B cell (primary cell): ENCODE data around the gene HRC. TPM values are rescaled to one million over a fixed set of nuclear protein-coding genes. Genes with fewer than 3 reads are reported as not detected.
"Not testable (repeated sequence)": the region's sequence is repeated elsewhere in the genome, so short reads cannot be mapped to it uniquely, and the experiment has no call there.

Experiments
- ATAC-seq: fragments of 200-7000 bp; cut with Tn5 transposase; one replicate; pipeline ENCODE4 v1.10.0; 2021; ENCODE audit warnings: low read depth, mild to moderate bottlenecking, moderate number of reproducible peaks, moderate library complexity
- CTCF ChIA-PET: fragments of 350-600 bp; sonication (Branson Sonifier 250); formaldehyde crosslinking; loops from one replicate; lab custom pipeline; 2021; ENCODE audit warnings: antibody characterized with exemption, inconsistent platforms; lab: Charles Lee
- POLR2A ChIA-PET: fragments of 350-600 bp; sonication (Branson Sonifier 250); formaldehyde crosslinking; loops from one replicate; lab custom pipeline; 2021; ENCODE audit warnings: antibody characterized with exemption; lab: Charles Lee
- DNase-seq: peaks from one replicate; pipeline ENCODE4 v3.0.0; 2013
- H2AFZ ChIP-seq: 2 replicates; pipeline ENCODE4 v1.6.1; 2012; ENCODE audit warnings: mild to moderate bottlenecking, low read depth, low read length; ENCODE audit not compliant: insufficient read depth, poor library complexity, severe bottlenecking
- H3K27ac ChIP-seq, 2 donors: 1 replicate in 1 of 2; 2 replicates in 1 of 2; pipeline ENCODE4 v1.5.1; 2012 to 2013; ENCODE audit warnings: low read length in 2 of 2, mild to moderate bottlenecking in 2 of 2, moderate library complexity in 1 of 2
- H3K27me3 ChIP-seq, 4 experiments: fragments of 200-600 bp in 1 of 4; sonication (generic) in 1 of 4; replicated peaks in 1 of 4; 1 replicate in 2 of 4; 2 replicates in 2 of 4; pipeline versions ENCODE4 v1.6.1 to v1.7.0; 2013 to 2016; ENCODE audit warnings: low read length in 3 of 4, mild to moderate bottlenecking in 2 of 4, mixed read lengths in 1 of 4, moderate library complexity in 1 of 4; ENCODE audit not compliant: insufficient read depth in 4 of 4, control insufficient read depth in 3 of 4; ENCODE audit errors: control extremely low read depth in 1 of 4
- H3K36me3 ChIP-seq, 2 experiments: replicated peaks in 1 of 2; 1 replicate in 1 of 2; 2 replicates in 1 of 2; pipeline versions ENCODE4 v1.6.1 to v1.7.1; 2013; ENCODE audit warnings: low read length in 1 of 2; ENCODE audit not compliant: insufficient read depth in 2 of 2, control insufficient read depth in 1 of 2; ENCODE audit errors: control extremely low read depth in 1 of 2, extremely low read depth in 1 of 2
- H3K4me1 ChIP-seq, 2 donors: fragments of 200-600 bp in 1 of 2; sonication (generic) in 1 of 2; 1 replicate in 1 of 2; 2 replicates in 1 of 2; pipeline versions ENCODE4 v1.5.1 to v1.6.1; 2013 to 2017; ENCODE audit warnings: low read length in 2 of 2; ENCODE audit not compliant: control insufficient read depth in 2 of 2, insufficient read depth in 2 of 2
- H3K4me2 ChIP-seq: replicated peaks from 2 replicates; pipeline ENCODE3; 2012; ENCODE audit warnings: mild to moderate bottlenecking, low read depth, low read length; ENCODE audit not compliant: poor library complexity, severe bottlenecking
- H3K4me3 ChIP-seq, 5 experiments: fragments of 200-600 bp in 1 of 5; sonication (generic) in 1 of 5; 1 replicate in 3 of 5; 2 replicates in 2 of 5; pipeline versions ENCODE4 v1.5.1 to v1.7.0; 2011 to 2016; ENCODE audit warnings: low read length in 4 of 5, mild to moderate bottlenecking in 4 of 5, low read depth in 2 of 5, control low read depth in 1 of 5, moderate library complexity in 1 of 5; ENCODE audit not compliant: insufficient read depth in 1 of 5; ENCODE audit errors: control extremely low read depth in 1 of 5, extremely low read depth in 1 of 5
- H3K79me2 ChIP-seq: fragments of 200-600 bp; sonication (generic); one replicate; pipeline ENCODE4 v1.6.0; 2016; ENCODE audit warnings: low read length; ENCODE audit not compliant: control insufficient read depth, insufficient read depth
- H3K9ac ChIP-seq: fragments of 200-600 bp; sonication (generic); 2 replicates; pipeline ENCODE4 v1.6.1; 2017; ENCODE audit warnings: mild to moderate bottlenecking, low read length, moderate library complexity
- H3K9me3 ChIP-seq, 3 donors: one replicate each; pipeline versions ENCODE4 v1.6.1 to v1.7.1; 2013; ENCODE audit warnings: low read length in 2 of 3; ENCODE audit not compliant: control insufficient read depth in 2 of 3, insufficient read depth in 1 of 3; ENCODE audit errors: control extremely low read depth in 1 of 3
- H4K20me1 ChIP-seq: 2 replicates; pipeline ENCODE4 v1.6.0; 2012; ENCODE audit warnings: mild to moderate bottlenecking, low read length; ENCODE audit not compliant: insufficient read depth, control insufficient read depth, poor library complexity, severe bottlenecking
- H3K27ac Mint-ChIP-seq: one replicate; pipeline ENCODE4 v1.8.0; 2021; ENCODE audit warnings: mixed read lengths
- H3K27me3 Mint-ChIP-seq: one replicate; pipeline ENCODE4 v1.8.0; 2021; ENCODE audit warnings: mixed read lengths
- H3K4me1 Mint-ChIP-seq: one replicate; pipeline ENCODE4 v1.8.0; 2021; ENCODE audit warnings: mixed read lengths
- H3K4me3 Mint-ChIP-seq: one replicate; pipeline ENCODE4 v1.8.0; 2021; ENCODE audit warnings: mixed read lengths
- H3K9me3 Mint-ChIP-seq: one replicate; pipeline ENCODE4 v1.8.0; 2022; ENCODE audit warnings: mixed read lengths; ENCODE audit not compliant: insufficient read depth
- CTCF ChIP-seq: fragments of 200-600 bp; IDR thresholded peaks from one replicate; pipeline ENCODE4 v1.8.0; 2022; ENCODE audit warnings: antibody characterized with exemption, mild to moderate bottlenecking
- EZH2 ChIP-seq: IDR thresholded peaks from 2 replicates; pipeline ENCODE4 v1.6.1; 2012; ENCODE audit warnings: borderline replicate concordance, low read depth, mild to moderate bottlenecking, moderate library complexity, low read length; ENCODE audit not compliant: insufficient read depth, poor library complexity, severe bottlenecking
- WGBS: methylation state at CpG from one replicate; pipeline ENCODE4 v1.1.5; 2013; ENCODE audit warnings: missing lambda C conversion rate; ENCODE audit not compliant: insufficient coverage; 5-methylcytosine and 5-hydroxymethylcytosine counted together
- intact Hi-C: fragments of 100-400 bp; cut with micrococcal nuclease; formaldehyde crosslinking; loops from one replicate; pipeline ENCODE4 v1.10.0; 2022
- polyA plus RNA-seq: library from polyadenylated mRNA; depleted of rRNA; stranded (reverse); fragments of >200 nt; gene quantifications from 2 replicates; pipeline ENCODE4 v1.2.3, GENCODE V29; 2012
- total RNA-seq, 2 donors: library from RNA; stranded (reverse); fragments of 120-200 nt in 1 of 2; gene quantifications; 1 replicate in 1 of 2; 2 replicates in 1 of 2; pipeline versions ENCODE4 v1.2.3 to v1.2.4, GENCODE V29; 2013 to 2022

The HRC gene
- total and polyA plus RNA-seq, 2 donors (not counting 1 experiment from before 2014, with no cell fraction given) = not detected

GRCh38 chr19:49121841-49122240 lies 33.4 kb downstream of the HRC start:
- H3K27me3 Mint-ChIP-seq, H3K4me3 Mint-ChIP-seq, intact Hi-C loops, H3K27ac Mint-ChIP-seq, H3K79me2 ChIP-seq, H4K20me1 ChIP-seq, DNase-seq, H3K36me3 ChIP-seq, H2AFZ ChIP-seq, ATAC-seq, H3K9ac ChIP-seq, H3K9me3 Mint-ChIP-seq, H3K9me3 ChIP-seq, H3K4me2 ChIP-seq, H3K27ac ChIP-seq, H3K4me3 ChIP-seq: not testable (repeated sequence)
- WGBS = 95% methylated on average over 8 of the region's 10 CpGs
- CTCF ChIA-PET = interaction anchor here (0.7 to 2.2 kb wide), 3 partner anchors 24 to 472 kb away, joined by 3 to 7 read pairs (median 3); no protein-coding TSS in a partner anchor
- Histone ChIP-seq H3K27me3 (peaks cover 0 to 11% (median 2%) of the 10 kb centered on the region in 4 experiments), H3K4me1 (peaks cover 19 to 23% of the 10 kb centered on the region in 2 donors)
- POLR2A ChIA-PET = interaction anchor here (0.7 kb wide), 2 partner anchors 18 to 279 kb away, joined by 3 to 10 read pairs; no protein-coding TSS in a partner anchor
- H3K4me1 Mint-ChIP-seq = peaks cover 26% of the 10 kb centered on the region

- TF ChIP-seq EZH2 (no peak), CTCF (no peak)
- Histone ChIP-seq H3K27me3 (peaks cover 0 to 11% (median 2%) of the 10 kb centered on the region in 4 experiments), H3K79me2 (no peaks in the 10 kb centered on the region), H2AFZ (no peak overlapping the region), H3K9me3 (no peaks in the 10 kb centered on the region), H3K36me3 (no peaks in the 10 kb centered on the region), H3K4me2 (no peak overlapping the region), H3K27ac (no peak overlapping the region), H4K20me1 (no peaks in the 10 kb centered on the region), H3K4me1 (peaks cover 19 to 23% of the 10 kb centered on the region in 2 donors), H3K4me3 (no peak overlapping the region), H3K9ac (no peak overlapping the region)
- ChIA-PET CTCF (interaction anchor here (0.6 to 2.2 kb wide), 4 partner anchors 23 to 473 kb away, joined by 3 to 7 read pairs (median 4); no protein-coding TSS in a partner anchor), POLR2A (no interaction called here)
- ATAC-seq = no peak
- peak; percentile 34 for DNase-seq
- H3K4me1 Mint-ChIP-seq = peaks cover 33% of the 10 kb centered on the region
- 100% methylated on average over 1 of the region's 2 CpGs for WGBS
- H3K9me3 Mint-ChIP-seq = no peaks in the 10 kb centered on the region
- peak overlapping the region; percentile 78 for H3K4me3 Mint-ChIP-seq
- intact Hi-C loops = no loop called here
- peaks cover 6% of the 10 kb centered on the region for H3K27me3 Mint-ChIP-seq
- peak overlapping the region; percentile 39 for H3K27ac Mint-ChIP-seq
These were observed 34.3 kb downstream of the HRC start for GRCh38 chr19:49120868-49121267.
